Measurements from ENCODE around the gene IFITM2. TPM values are rescaled to one million over a fixed set of nuclear protein-coding genes. Genes with fewer than 3 reads are reported as not detected.
A peak's percentile ranks its signal among the peaks of the same experiment; 100 is the strongest.

IFITM2 gene
- total RNA-seq, 1 experiment from 2014 or later, result 18.5 TPM

- Histone ChIP-seq H3K4me1 (ENCODE audit: low read length) (peaks cover 13% of the 10 kb centered on the region), H3K27me3 (ENCODE audit: low read length) (no peaks in the 10 kb centered on the region), H3K27ac (ENCODE audit: low read length) (no peak overlapping the region), H3K9me3 (ENCODE audit: low read length) (no peaks in the 10 kb centered on the region), H2AFZ (ENCODE audit: low read length) (no peak overlapping the region), H3K36me3 (ENCODE audit: insufficient read depth, low read length) (no peaks in the 10 kb centered on the region), H3K79me2 (ENCODE audit: low read length) (no peaks in the 10 kb centered on the region), H3K4me3 (ENCODE audit: low read length) (no peak overlapping the region), H3K4me2 (ENCODE audit: low read depth, low read length, poor library complexity, severe bottlenecking) (no peak overlapping the region), H3K9ac (ENCODE audit: low read length) (no peak overlapping the region), H3K9me2 (replicated peaks; ENCODE audit: insufficient read depth, low read length) (no peaks in the 10 kb centered on the region), H4K20me1 (ENCODE audit: insufficient read depth, low read depth, low read length) (no peaks in the 10 kb centered on the region)
- DNase-seq, result no peak
Measured at GRCh38 chr11:350723-351255, 43.2 kb downstream of the IFITM2 start.

GRCh38 chr11:351411-351810, 43.8 kb downstream of the IFITM2 start:
- H3K9ac ChIP-seq (ENCODE audit: low read length), result no peak overlapping the region
- H3K9me3 ChIP-seq (ENCODE audit: low read length), result no peaks in the 10 kb centered on the region
- no peaks in the 10 kb centered on the region for H3K79me2 ChIP-seq (ENCODE audit: low read length)
- no peaks in the 10 kb centered on the region for H4K20me1 ChIP-seq (ENCODE audit: insufficient read depth, low read depth, low read length)
- peaks cover 15% of the 10 kb centered on the region for H3K4me1 ChIP-seq (ENCODE audit: low read length)
- H2AFZ ChIP-seq (ENCODE audit: low read length), result no peak overlapping the region
- DNase-seq, result no peak
- H3K9me2 ChIP-seq (replicated peaks; ENCODE audit: insufficient read depth, low read length), result no peaks in the 10 kb centered on the region
- no peak overlapping the region for H3K4me2 ChIP-seq (ENCODE audit: low read depth, low read length, poor library complexity, severe bottlenecking)
- H3K4me3 ChIP-seq (ENCODE audit: low read length), result no peak overlapping the region
- H3K27me3 ChIP-seq (ENCODE audit: low read length), result no peaks in the 10 kb centered on the region
- H3K27ac ChIP-seq (ENCODE audit: low read length), result no peak overlapping the region
- H3K36me3 ChIP-seq (ENCODE audit: insufficient read depth, low read length), result no peaks in the 10 kb centered on the region

GRCh38 chr11:352456-353031, 44.9 kb downstream of the IFITM2 start:
- Histone ChIP-seq H3K27me3 (ENCODE audit: low read length) (no peaks in the 10 kb centered on the region), H3K9ac (ENCODE audit: low read length) (no peak overlapping the region), H3K4me1 (ENCODE audit: low read length) (peaks cover 15% of the 10 kb centered on the region), H3K79me2 (ENCODE audit: low read length) (no peaks in the 10 kb centered on the region), H3K4me3 (ENCODE audit: low read length) (no peak overlapping the region), H4K20me1 (ENCODE audit: insufficient read depth, low read depth, low read length) (no peaks in the 10 kb centered on the region), H3K36me3 (ENCODE audit: insufficient read depth, low read length) (no peaks in the 10 kb centered on the region), H3K9me2 (replicated peaks; ENCODE audit: insufficient read depth, low read length) (no peaks in the 10 kb centered on the region), H3K27ac (ENCODE audit: low read length) (no peak overlapping the region), H2AFZ (ENCODE audit: low read length) (no peak overlapping the region), H3K4me2 (ENCODE audit: low read depth, low read length, poor library complexity, severe bottlenecking) (no peak overlapping the region), H3K9me3 (ENCODE audit: low read length) (0 out of 2 replicates have a peak, but pooled peaks cover 4% of the 10 kb centered on the region)
- DNase-seq, result no peak

GRCh38 chr11:353179-353873, 45.7 kb downstream of the IFITM2 start:
- no peaks in the 10 kb centered on the region for H3K36me3 ChIP-seq (ENCODE audit: insufficient read depth, low read length)
- DNase-seq, result no peak
- no peak overlapping the region for H3K4me2 ChIP-seq (ENCODE audit: low read depth, low read length, poor library complexity, severe bottlenecking)
- no peaks in the 10 kb centered on the region for H4K20me1 ChIP-seq (ENCODE audit: insufficient read depth, low read depth, low read length)
- no peak overlapping the region for H3K27ac ChIP-seq (ENCODE audit: low read length)
- H3K9me3 ChIP-seq (ENCODE audit: low read length), result 0 out of 2 replicates have a peak, but pooled peaks cover 4% of the 10 kb centered on the region
- H3K4me3 ChIP-seq (ENCODE audit: low read length), result no peak overlapping the region
- H3K9ac ChIP-seq (ENCODE audit: low read length), result no peak overlapping the region
- H2AFZ ChIP-seq (ENCODE audit: low read length), result no peak overlapping the region
- H3K9me2 ChIP-seq (replicated peaks; ENCODE audit: insufficient read depth, low read length), result no peaks in the 10 kb centered on the region
- no peaks in the 10 kb centered on the region for H3K79me2 ChIP-seq (ENCODE audit: low read length)
- H3K27me3 ChIP-seq (ENCODE audit: low read length), result no peaks in the 10 kb centered on the region
- peaks cover 13% of the 10 kb centered on the region for H3K4me1 ChIP-seq (ENCODE audit: low read length)

- H3K9me3 ChIP-seq (ENCODE audit: low read length), result 0 out of 2 replicates have a peak, but pooled peaks cover 4% of the 10 kb centered on the region
- no peak overlapping the region for H3K27ac ChIP-seq (ENCODE audit: low read length)
- no peaks in the 10 kb centered on the region for H3K27me3 ChIP-seq (ENCODE audit: low read length)
- H3K4me1 ChIP-seq (ENCODE audit: low read length), result peaks cover 9% of the 10 kb centered on the region
- H4K20me1 ChIP-seq (ENCODE audit: insufficient read depth, low read depth, low read length), result no peaks in the 10 kb centered on the region
- peak overlapping the region; percentile 47 for H3K9ac ChIP-seq (ENCODE audit: low read length)
- no peaks in the 10 kb centered on the region for H3K9me2 ChIP-seq (replicated peaks; ENCODE audit: insufficient read depth, low read length)
- no peaks in the 10 kb centered on the region for H3K36me3 ChIP-seq (ENCODE audit: insufficient read depth, low read length)
- H3K79me2 ChIP-seq (ENCODE audit: low read length), result no peaks in the 10 kb centered on the region
- peak overlapping the region; percentile 32; the same call in 1 of the 2 replicates for H2AFZ ChIP-seq (ENCODE audit: low read length)
- DNase-seq, result peak; percentile 63
- H3K4me2 ChIP-seq (ENCODE audit: low read depth, low read length, poor library complexity, severe bottlenecking), result peak overlapping the region; percentile 50
- H3K4me3 ChIP-seq (ENCODE audit: low read length), result peak overlapping the region; percentile 48; the same call in 1 of the 2 replicates
Measured at GRCh38 chr11:355581-356458, 48.2 kb downstream of the IFITM2 start.

GRCh38 chr11:356610-357009, 49.0 kb downstream of the IFITM2 start:
- H3K4me1 ChIP-seq (ENCODE audit: low read length), result peaks cover 9% of the 10 kb centered on the region
- H3K4me3 ChIP-seq (ENCODE audit: low read length), result no peak overlapping the region
- H3K9me3 ChIP-seq (ENCODE audit: low read length), result 0 out of 2 replicates have a peak, but pooled peaks cover 4% of the 10 kb centered on the region

GRCh38 chr11:357582-357981, 50.0 kb downstream of the IFITM2 start:
- H3K9ac ChIP-seq (ENCODE audit: low read length), result no peak overlapping the region
- no peak overlapping the region for H2AFZ ChIP-seq (ENCODE audit: low read length)
- no peak for DNase-seq
- no peaks in the 10 kb centered on the region for H3K9me2 ChIP-seq (replicated peaks; ENCODE audit: insufficient read depth, low read length)
- no peaks in the 10 kb centered on the region for H3K36me3 ChIP-seq (ENCODE audit: insufficient read depth, low read length)
- H3K4me1 ChIP-seq (ENCODE audit: low read length), result peaks cover 9% of the 10 kb centered on the region
- no peaks in the 10 kb centered on the region for H3K79me2 ChIP-seq (ENCODE audit: low read length)
- H4K20me1 ChIP-seq (ENCODE audit: insufficient read depth, low read depth, low read length), result no peaks in the 10 kb centered on the region
- no peak overlapping the region for H3K27ac ChIP-seq (ENCODE audit: low read length)
- no peak overlapping the region for H3K4me3 ChIP-seq (ENCODE audit: low read length)
- no peak overlapping the region for H3K4me2 ChIP-seq (ENCODE audit: low read depth, low read length, poor library complexity, severe bottlenecking)
- 0 out of 2 replicates have a peak, but pooled peaks cover 4% of the 10 kb centered on the region for H3K9me3 ChIP-seq (ENCODE audit: low read length)
- H3K27me3 ChIP-seq (ENCODE audit: low read length), result no peaks in the 10 kb centered on the region

More at GRCh38 chr11:356610-357009, 49.0 kb downstream of the IFITM2 start:
- H3K9ac ChIP-seq (ENCODE audit: low read length), result no peak overlapping the region
- no peak overlapping the region for H3K4me2 ChIP-seq (ENCODE audit: low read depth, low read length, poor library complexity, severe bottlenecking)
- no peaks in the 10 kb centered on the region for H3K79me2 ChIP-seq (ENCODE audit: low read length)
- no peaks in the 10 kb centered on the region for H3K9me2 ChIP-seq (replicated peaks; ENCODE audit: insufficient read depth, low read length)
- H3K27me3 ChIP-seq (ENCODE audit: low read length), result no peaks in the 10 kb centered on the region
- H4K20me1 ChIP-seq (ENCODE audit: insufficient read depth, low read depth, low read length), result no peaks in the 10 kb centered on the region
- H3K27ac ChIP-seq (ENCODE audit: low read length), result no peak overlapping the region
- H3K36me3 ChIP-seq (ENCODE audit: insufficient read depth, low read length), result no peaks in the 10 kb centered on the region
- DNase-seq, result no peak
- no peak overlapping the region for H2AFZ ChIP-seq (ENCODE audit: low read length)
